Endothelial cell of umbilical vein (primary cell): ENCODE measurements around the gene SPTB. TPM values are rescaled to one million over a fixed set of nuclear protein-coding genes. Genes with fewer than 3 reads are reported as not detected.

Experiments used
- BruUV-seq: library from RNA; stranded (reverse); fragments of 400-500 nt; replicated peaks from 2 replicates; lab custom pipeline; 2021; lab: Mats Ljungman, UMichigan
- CTCF ChIA-PET: fragments of 300-600, 350-600 bp; sonication (Branson Sonifier 250); formaldehyde crosslinking; loops from one replicate; lab custom pipeline; 2021; ENCODE audit warnings: antibody characterized with exemption, inconsistent platforms; lab: Charles Lee
- POLR2A ChIA-PET: fragments of 300-600, 350-600 bp; sonication (Branson Sonifier 250); formaldehyde crosslinking; loops from one replicate; lab custom pipeline; 2021; ENCODE audit warnings: antibody characterized with exemption, inconsistent platforms; lab: Charles Lee
- DNase-seq: peaks from one replicate; pipeline ENCODE4 v3.0.0-alpha.2; 2011; ENCODE audit warnings: low read depth, low spot score
- FAIRE-seq: peaks from 2 replicates; lab custom pipeline; 2011; peaks lifted over from hg19 to GRCh38; lab: Jason Lieb, UNC
- H2AFZ ChIP-seq: 2 replicates; pipeline ENCODE4 v1.6.0; 2012; ENCODE audit warnings: low read depth, low read length, control low read depth, inconsistent platforms
- H3K27ac ChIP-seq: 2 replicates; pipeline ENCODE4 v1.5.1; 2011; ENCODE audit warnings: low read depth, mild to moderate bottlenecking, control low read depth, low read length, moderate library complexity; ENCODE audit not compliant: insufficient read depth
- H3K27me3 ChIP-seq, 2 experiments: 2 replicates each; pipeline versions ENCODE4 v1.6.0 to v1.6.1; 2011; ENCODE audit warnings: low read length in 2 of 2, mixed read lengths in 1 of 2; ENCODE audit not compliant: control insufficient read depth in 2 of 2, insufficient read depth in 2 of 2
- H3K36me3 ChIP-seq, 2 experiments: 2 replicates in 1 of 2; 3 replicates in 1 of 2; pipeline ENCODE4 v1.5.1; 2011; ENCODE audit warnings: low read length in 2 of 2, mild to moderate bottlenecking in 1 of 2, moderate library complexity in 1 of 2; ENCODE audit not compliant: control insufficient read depth in 2 of 2, insufficient read depth in 2 of 2; ENCODE audit errors: extremely low read depth in 1 of 2
- H3K4me1 ChIP-seq: 3 replicates; pipeline ENCODE4 v1.5.1; 2011; ENCODE audit warnings: mild to moderate bottlenecking, low read length; ENCODE audit not compliant: control insufficient read depth, insufficient read depth; ENCODE audit errors: extremely low read depth
- H3K4me2 ChIP-seq: 2 replicates; pipeline ENCODE4 v1.6.1; 2011; ENCODE audit warnings: low read length, control low read depth, mixed read lengths; ENCODE audit not compliant: insufficient read depth
- H3K4me3 ChIP-seq, 3 experiments: fragments of 200-600 bp in 1 of 3; sonication (generic), shearing (Covaris generic) in 1 of 3; replicated peaks in 1 of 3; 2 replicates each; pipeline ENCODE4 v1.5.1; 2011 to 2016; ENCODE audit warnings: control low read depth in 3 of 3, low read length in 3 of 3, mild to moderate bottlenecking in 2 of 3, inconsistent platforms in 1 of 3, low read depth in 1 of 3, moderate library complexity in 1 of 3; ENCODE audit not compliant: insufficient read depth in 1 of 3
- H3K79me2 ChIP-seq: 2 replicates; pipeline ENCODE4 v1.6.0; 2012; ENCODE audit warnings: low read length, inconsistent platforms; ENCODE audit not compliant: control insufficient read depth, insufficient read depth
- H3K9ac ChIP-seq: replicated peaks from 2 replicates; pipeline ENCODE3; 2011; ENCODE audit warnings: low read length, control low read depth; ENCODE audit not compliant: insufficient read depth; ENCODE audit errors: extremely low read depth
- H3K9me1 ChIP-seq: replicated peaks from 3 replicates; pipeline ENCODE4 v1.6.0; 2011; ENCODE audit warnings: mild to moderate bottlenecking, low read length; ENCODE audit not compliant: control insufficient read depth, insufficient read depth; ENCODE audit errors: extremely low read depth
- H3K9me3 ChIP-seq: replicated peaks from 2 replicates; pipeline ENCODE4 v1.5.1; 2012; ENCODE audit warnings: low read length, inconsistent platforms; ENCODE audit not compliant: control insufficient read depth, insufficient read depth
- H4K20me1 ChIP-seq: replicated peaks from 2 replicates; pipeline ENCODE3; 2011; ENCODE audit warnings: mild to moderate bottlenecking, low read length; ENCODE audit not compliant: control insufficient read depth, insufficient read depth; ENCODE audit errors: extremely low read depth
- FOS ChIP-seq: IDR thresholded peaks from 2 replicates; pipeline ENCODE4 v1.6.1; 2011; ENCODE audit warnings: mild to moderate bottlenecking, low read length, moderate library complexity, borderline replicate concordance; ENCODE audit not compliant: insufficient read depth
- GATA2 ChIP-seq: IDR thresholded peaks from 2 replicates; pipeline ENCODE4 v1.7.0; 2011; ENCODE audit warnings: low read depth, mild to moderate bottlenecking, moderate library complexity, mixed read lengths, low read length; ENCODE audit not compliant: insufficient read length, insufficient read depth
- JUN ChIP-seq: IDR thresholded peaks from 2 replicates; pipeline ENCODE4 v1.6.1; 2011; ENCODE audit warnings: borderline replicate concordance, low read depth; ENCODE audit not compliant: insufficient read length, insufficient read depth
- POLR2A ChIP-seq: IDR thresholded peaks from 2 replicates; pipeline ENCODE4 v1.6.1; 2012; ENCODE audit warnings: low read depth, mild to moderate bottlenecking, control low read depth, low read length
- POLR2AphosphoS5 ChIP-seq: IDR thresholded peaks from 2 replicates; pipeline ENCODE4 v1.6.1; 2012; ENCODE audit warnings: low read depth, mild to moderate bottlenecking, control low read depth, low read length, moderate library complexity; ENCODE audit not compliant: insufficient read depth
- dilution Hi-C: fragments of 300-500 bp; cut with MboI; formaldehyde crosslinking; loops from one replicate; pipeline ENCODE4 v1.15.0; 2019; ENCODE audit warnings: low sequenced_read_pairs; ENCODE audit not compliant: extremely low pct_ligation_motif_present
- intact Hi-C: fragments of 100-400 bp; cut with micrococcal nuclease; formaldehyde crosslinking; loops from one replicate; pipeline ENCODE4 v1.10.0; 2022
- polyA plus RNA-seq, 4 experiments: library from polyadenylated mRNA; depleted of rRNA in 3 of 4; stranded (reverse) in 3 of 4; unstranded in 1 of 4; fragments of >200 nt; gene quantifications; 2 replicates each; pipeline versions ENCODE4 v1.2.1 to v1.2.3, GENCODE V29; 2011 to 2012; ENCODE audit warnings: missing spikeins in 1 of 4
- total RNA-seq: library from RNA; stranded (reverse); gene quantifications from 2 replicates; pipeline ENCODE4 v1.2.3, GENCODE V29; 2021
- TF ChIP-seq, protein P1 (sequence below), 2 donors: IDR thresholded peaks; 1 replicate in 1 of 2; 2 replicates in 1 of 2; pipeline ENCODE4 v1.5.1; 2011; ENCODE audit warnings: low read length in 2 of 2, mild to moderate bottlenecking in 2 of 2, moderate library complexity in 2 of 2, control low read depth in 1 of 2, inconsistent platforms in 1 of 2, low read depth in 1 of 2; ENCODE audit not compliant: insufficient read depth in 1 of 2; ENCODE audit errors: extremely low read depth in 1 of 2
- TF ChIP-seq, protein P2 (sequence below): IDR thresholded peaks from 2 replicates; pipeline ENCODE4 v1.6.1; 2011; ENCODE audit not compliant: insufficient read depth, insufficient read length

Gene SPTB
- total and polyA plus RNA-seq, 2 donors (not counting 3 experiments of a cell fraction or from before 2014, with no cell fraction given), result 0.03 to 0.07 TPM

DNA sequence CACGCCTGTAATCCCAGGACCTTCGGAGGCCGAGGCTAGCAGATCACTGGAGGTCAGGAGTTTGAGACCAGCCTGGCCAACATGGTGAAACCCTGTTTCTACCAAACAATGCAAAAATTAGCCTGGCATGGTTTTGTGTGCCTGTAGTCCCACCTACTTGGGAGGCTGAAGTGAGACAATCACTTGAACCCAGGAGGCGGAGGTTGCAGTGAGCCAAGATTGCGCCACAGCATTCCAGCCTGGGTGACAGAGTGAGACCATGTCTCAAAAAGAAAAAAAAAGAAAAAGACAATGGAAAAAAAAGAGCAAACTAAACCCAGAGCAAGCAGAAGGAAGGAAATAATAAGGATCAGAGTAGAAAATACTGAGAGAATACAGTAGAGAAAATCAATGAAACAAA, 39.9 kb upstream of the SPTB start:
- no TSS peak for BruUV-seq
- POLR2A ChIA-PET, result no interaction called here
- Histone ChIP-seq H3K36me3 (no peaks in the 10 kb centered on the region), H3K4me2 (no peak overlapping the region), H3K9me3 (no peaks in the 10 kb centered on the region), H3K27ac (no peak overlapping the region), H3K9ac (no peak overlapping the region), H3K27me3 (no peaks in the 10 kb centered on the region), H2AFZ (no peak overlapping the region), H3K4me3 (no peak overlapping the region), H3K79me2 (peaks cover 32% of the 10 kb centered on the region), H4K20me1 (peaks cover 3% of the 10 kb centered on the region), H3K4me1 (peaks cover 13% of the 10 kb centered on the region), H3K9me1 (no peaks in the 10 kb centered on the region)
- FAIRE-seq (no peak), DNase-seq (no peak)
- intact Hi-C loops (no loop called here), dilution Hi-C loops (no loop called here)
- TF ChIP-seq, protein P1, sequence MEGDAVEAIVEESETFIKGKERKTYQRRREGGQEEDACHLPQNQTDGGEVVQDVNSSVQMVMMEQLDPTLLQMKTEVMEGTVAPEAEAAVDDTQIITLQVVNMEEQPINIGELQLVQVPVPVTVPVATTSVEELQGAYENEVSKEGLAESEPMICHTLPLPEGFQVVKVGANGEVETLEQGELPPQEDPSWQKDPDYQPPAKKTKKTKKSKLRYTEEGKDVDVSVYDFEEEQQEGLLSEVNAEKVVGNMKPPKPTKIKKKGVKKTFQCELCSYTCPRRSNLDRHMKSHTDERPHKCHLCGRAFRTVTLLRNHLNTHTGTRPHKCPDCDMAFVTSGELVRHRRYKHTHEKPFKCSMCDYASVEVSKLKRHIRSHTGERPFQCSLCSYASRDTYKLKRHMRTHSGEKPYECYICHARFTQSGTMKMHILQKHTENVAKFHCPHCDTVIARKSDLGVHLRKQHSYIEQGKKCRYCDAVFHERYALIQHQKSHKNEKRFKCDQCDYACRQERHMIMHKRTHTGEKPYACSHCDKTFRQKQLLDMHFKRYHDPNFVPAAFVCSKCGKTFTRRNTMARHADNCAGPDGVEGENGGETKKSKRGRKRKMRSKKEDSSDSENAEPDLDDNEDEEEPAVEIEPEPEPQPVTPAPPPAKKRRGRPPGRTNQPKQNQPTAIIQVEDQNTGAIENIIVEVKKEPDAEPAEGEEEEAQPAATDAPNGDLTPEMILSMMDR (IDR thresholded peaks at IDR 0.05; ENCODE audit: extremely low read depth in 1 of 2, insufficient read depth in 1 of 2, low read depth in 1 of 2, low read length in 2 of 2), result no peak
- TF ChIP-seq, protein P2, sequence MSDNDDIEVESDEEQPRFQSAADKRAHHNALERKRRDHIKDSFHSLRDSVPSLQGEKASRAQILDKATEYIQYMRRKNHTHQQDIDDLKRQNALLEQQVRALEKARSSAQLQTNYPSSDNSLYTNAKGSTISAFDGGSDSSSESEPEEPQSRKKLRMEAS, result no peak
- TF ChIP-seq GATA2 (no peak), JUN (no peak), POLR2AphosphoS5 (no peak), FOS (no peak), POLR2A (no peak)
- CTCF ChIA-PET, result no interaction called here
